HG02623 (cell line): Measurements from ENCODE around the gene SLC24A4.
A peak's percentile ranks its signal among the peaks of the same experiment; 100 is the strongest.

Experiments
- ATAC-seq: cut with Tn5 transposase; IDR thresholded peaks from one replicate; pipeline ENCODE4 v1.9.1; 2021; ENCODE audit warnings: moderate library complexity; ENCODE audit not compliant: unreplicated experiment

The SLC24A4 gene

GRCh38 chr14:92455231-92455630 is 132.3 kb downstream of the SLC24A4 start:
- no peak for ATAC-seq

GRCh38 chr14:92456215-92457015 is 133.4 kb downstream of the SLC24A4 start:
- no peak for ATAC-seq

- ATAC-seq = no peak
Measured at GRCh38 chr14:92457016-92457565, 134.1 kb downstream of the SLC24A4 start.

- ATAC-seq = no peak
Measured at GRCh38 chr14:92458136-92459029, 135.4 kb downstream of the SLC24A4 start.

- no peak for ATAC-seq
Measured at GRCh38 chr14:92459030-92459949, 136.3 kb downstream of the SLC24A4 start.

- no peak for ATAC-seq
Measured at GRCh38 chr14:92459950-92460421, 137.0 kb downstream of the SLC24A4 start.

- no peak for ATAC-seq
Measured at GRCh38 chr14:92460541-92460915, 137.6 kb downstream of the SLC24A4 start.

GRCh38 chr14:92460916-92461579 is 138.1 kb downstream of the SLC24A4 start:
- ATAC-seq = peak; percentile 55

GRCh38 chr14:92461891-92462290 is 138.9 kb downstream of the SLC24A4 start:
- ATAC-seq = no peak

- ATAC-seq = no peak
Measured at GRCh38 chr14:92462568-92462967, 139.6 kb downstream of the SLC24A4 start.

- ATAC-seq = no peak
Measured at GRCh38 chr14:92463141-92463540, 140.2 kb downstream of the SLC24A4 start.

GRCh38 chr14:92464156-92464555 is 141.2 kb downstream of the SLC24A4 start:
- no peak for ATAC-seq

GRCh38 chr14:92464716-92465115 is 141.8 kb downstream of the SLC24A4 start:
- ATAC-seq = no peak

GRCh38 chr14:92465353-92466055 is 142.5 kb downstream of the SLC24A4 start:
- no peak for ATAC-seq

- no peak for ATAC-seq
Measured at GRCh38 chr14:92466059-92466458, 143.1 kb downstream of the SLC24A4 start.

- no peak for ATAC-seq
Measured at GRCh38 chr14:92469515-92469914, 146.6 kb downstream of the SLC24A4 start.

- ATAC-seq = no peak
Measured at GRCh38 chr14:92470215-92470614, 147.2 kb downstream of the SLC24A4 start.

GRCh38 chr14:92470811-92471210 is 147.8 kb downstream of the SLC24A4 start:
- no peak for ATAC-seq

- no peak for ATAC-seq
Measured at GRCh38 chr14:92471919-92472318, 149.0 kb downstream of the SLC24A4 start.
